ENCODE data around the gene ERMARD.

The ERMARD gene

DNA sequence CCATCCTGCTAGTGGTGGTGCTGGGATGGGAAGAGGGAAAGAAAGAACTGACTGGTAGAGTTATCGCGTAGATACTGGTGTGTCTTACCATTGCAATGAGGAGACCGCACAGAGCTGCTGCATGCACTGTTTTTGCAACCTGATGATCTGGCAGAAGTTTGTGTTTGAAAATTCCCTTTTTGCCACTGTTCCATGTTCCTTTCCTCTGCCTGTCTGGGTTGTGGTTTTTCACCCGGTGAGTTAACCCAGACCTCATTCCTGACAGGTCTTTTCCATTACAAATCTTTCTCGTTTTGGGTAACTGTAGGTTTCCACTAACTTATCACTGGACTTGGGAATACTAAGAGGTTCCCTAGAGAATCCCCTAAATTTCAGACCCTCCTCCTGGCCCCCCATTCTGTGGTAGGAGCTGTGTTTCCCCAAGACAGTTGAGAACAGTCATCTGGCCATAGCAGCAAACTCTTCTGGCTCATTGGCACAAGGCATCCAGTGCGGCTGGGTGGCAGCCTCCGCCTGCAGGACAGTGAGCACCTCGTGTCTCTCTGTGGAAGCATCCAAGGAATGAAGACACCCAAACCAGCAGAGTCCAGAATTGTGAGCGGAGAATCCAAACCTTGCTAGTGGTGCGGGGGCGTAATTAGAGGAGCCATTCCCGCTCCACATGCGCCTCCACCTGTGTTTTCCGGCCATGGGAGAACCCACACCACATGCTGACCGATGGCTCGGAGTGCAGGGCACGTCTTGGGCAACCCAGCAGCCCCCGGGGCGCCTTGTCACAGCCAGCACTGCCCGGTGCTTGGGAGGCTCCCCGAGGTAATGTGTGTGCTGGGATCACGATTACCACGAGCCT lies 32.8 kb downstream of the ERMARD start:
- DNase-seq = no peak

- no peak for DNase-seq
Measured at GRCh38 chr6:169784821-169785340, 33.5 kb downstream of the ERMARD start.

DNA sequence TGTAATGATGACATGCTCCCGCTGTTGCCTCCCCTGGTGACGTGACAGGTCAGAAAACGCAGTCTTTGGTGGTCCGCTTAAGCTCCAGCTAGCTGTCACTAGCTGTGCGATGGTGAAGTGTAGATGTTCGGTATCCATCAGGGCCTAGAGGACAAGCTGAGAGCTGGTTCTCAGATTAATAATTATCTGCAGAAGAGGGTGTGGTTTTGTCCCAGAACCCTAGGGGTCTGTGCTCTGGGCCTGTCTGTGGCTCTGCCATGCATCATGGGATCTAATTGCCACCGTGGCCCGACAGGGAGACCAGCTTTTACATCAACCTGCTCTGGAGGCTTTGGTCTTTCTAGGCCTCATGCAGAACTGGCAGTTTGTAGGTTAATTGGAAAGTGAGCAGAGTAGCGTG lies 34.1 kb downstream of the ERMARD start:
- DNase-seq = no peak

DNA sequence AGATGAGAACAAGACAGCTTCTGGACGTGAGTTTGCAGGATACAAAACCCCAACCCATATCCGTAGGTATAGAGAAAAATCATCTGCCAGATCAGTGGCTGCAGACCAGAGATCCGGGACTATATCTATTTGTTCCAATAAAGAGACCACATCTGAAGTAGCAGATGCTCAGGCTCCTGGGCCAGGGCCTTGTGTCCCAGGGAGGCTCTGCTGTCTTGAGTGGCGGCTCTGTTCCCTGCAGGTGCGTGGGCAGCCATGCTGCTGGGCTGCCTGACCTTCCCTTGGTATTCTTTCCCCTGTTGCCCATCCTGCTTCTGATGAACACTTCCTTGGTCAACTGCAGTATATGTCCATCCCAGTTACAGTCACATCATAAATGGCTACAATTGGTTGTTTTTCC lies 34.9 kb downstream of the ERMARD start:
- no peak for DNase-seq

GRCh38 chr6:169787797-169788196 lies 36.4 kb downstream of the ERMARD start:
- DNase-seq = no peak

GRCh38 chr6:169788809-169789145 lies 37.4 kb downstream of the ERMARD start:
- no peak for DNase-seq

GRCh38 chr6:169789146-169789943 lies 37.9 kb downstream of the ERMARD start:
- peak; percentile 16 for DNase-seq

DNA sequence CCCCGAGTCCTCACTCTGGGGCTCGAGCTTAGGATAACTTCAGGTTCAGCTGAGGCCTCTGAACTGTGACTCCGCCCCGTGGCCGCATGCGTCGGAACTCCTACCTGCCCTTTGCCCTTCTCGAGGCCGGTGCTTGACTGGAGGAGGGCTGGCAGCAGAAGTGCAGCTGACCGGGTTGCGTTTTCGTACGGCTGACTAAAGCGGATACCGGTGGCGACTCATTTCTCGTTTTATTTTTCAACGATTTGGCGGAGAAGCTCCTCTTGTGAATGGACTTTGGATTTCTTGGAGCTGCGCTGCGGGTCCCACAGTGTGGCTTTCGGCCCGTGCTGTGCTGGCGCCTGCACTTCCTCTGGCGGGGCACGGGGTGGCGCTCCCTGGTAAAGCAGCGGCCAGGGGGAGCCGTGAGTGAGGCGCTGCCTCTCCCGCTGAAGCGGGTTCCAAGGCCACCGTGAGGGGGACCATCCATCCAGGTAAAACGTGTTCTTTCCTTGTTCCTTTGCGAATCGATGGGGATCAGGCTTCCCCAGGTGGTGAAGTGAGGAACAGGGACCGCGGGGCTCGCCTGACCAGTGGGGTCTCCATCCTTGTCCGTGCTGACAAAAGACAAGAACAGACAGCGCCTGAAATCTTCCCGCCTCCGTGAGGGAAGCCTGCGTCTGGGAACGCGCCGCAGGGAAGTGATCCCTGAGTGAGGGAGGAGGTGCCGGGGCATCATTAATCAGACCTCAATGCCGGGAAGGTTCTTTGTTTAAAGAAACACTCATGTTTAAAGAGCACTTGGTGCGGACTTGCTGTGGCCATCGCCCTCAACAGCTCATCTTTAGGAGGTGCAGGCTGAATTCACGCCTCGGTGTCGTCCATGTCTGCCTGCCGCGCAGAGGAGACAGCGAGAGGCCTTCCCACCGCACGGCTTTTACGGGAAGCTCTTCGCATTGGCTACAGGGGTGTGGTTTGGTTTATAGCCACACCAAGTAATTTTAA lies 38.8 kb downstream of the ERMARD start:
- peak; percentile 68 for DNase-seq

DNA sequence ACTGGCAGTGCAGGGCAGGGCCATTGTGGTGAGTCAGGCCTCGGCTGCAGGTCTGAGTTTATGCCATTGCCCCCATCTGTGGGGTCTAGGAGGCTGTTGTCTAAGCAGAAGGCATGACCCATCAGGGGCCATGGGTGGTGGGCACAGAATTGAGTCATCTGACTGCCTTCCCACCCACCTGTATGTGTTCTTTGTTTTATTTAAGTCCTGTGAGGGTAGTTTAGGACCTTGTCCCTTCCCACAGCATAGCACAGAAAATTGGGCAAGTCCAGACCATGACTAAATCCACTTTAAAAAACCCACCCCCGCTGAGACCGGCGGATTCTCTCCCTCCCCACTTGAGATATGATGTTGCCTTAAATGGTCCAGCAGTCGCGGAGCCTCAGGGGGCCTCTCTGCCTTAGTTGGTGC lies 40.3 kb downstream of the ERMARD start:
- no peak for DNase-seq

DNA sequence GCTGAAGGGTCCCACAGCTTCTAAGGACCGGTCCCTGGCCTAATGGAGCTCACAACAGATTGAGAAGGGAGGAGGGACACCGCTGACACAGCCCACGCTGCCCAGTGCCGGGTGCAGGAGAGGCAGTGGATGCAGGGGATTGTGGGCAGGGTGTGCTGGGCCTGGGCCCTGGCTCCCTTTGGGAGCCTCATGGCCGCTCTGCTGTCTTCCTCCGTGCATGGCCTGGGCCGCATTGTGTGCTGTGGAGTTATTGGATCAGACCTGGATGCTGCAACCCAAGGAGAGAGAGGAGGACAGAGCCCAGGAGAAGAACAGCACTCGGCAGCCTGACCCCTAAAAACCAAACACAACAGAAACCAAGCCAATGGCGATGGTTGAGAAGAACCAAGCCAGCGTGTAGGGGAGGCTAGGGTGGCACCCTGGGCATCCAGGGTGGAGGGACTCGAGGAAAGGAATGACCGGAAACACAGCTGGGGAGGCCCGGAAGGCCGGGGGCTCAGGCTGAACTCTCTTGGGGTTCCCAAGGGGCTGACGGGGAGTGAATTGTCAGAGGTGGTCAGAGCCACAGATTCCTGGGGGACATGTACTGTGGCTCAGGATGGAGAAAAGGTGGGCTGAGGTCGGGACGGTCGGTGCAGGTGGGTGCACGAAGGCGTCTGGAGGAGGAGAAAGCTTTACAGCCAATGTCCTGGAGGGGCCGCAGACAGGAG lies 41.0 kb downstream of the ERMARD start:
- DNase-seq = no peak

GRCh38 chr6:169793408-169793807 lies 42.0 kb downstream of the ERMARD start:
- DNase-seq = no peak

- DNase-seq = no peak
Measured at GRCh38 chr6:169794317-169795055, 43.1 kb downstream of the ERMARD start.

- no peak for DNase-seq
Measured at GRCh38 chr6:169795196-169795595, 43.8 kb downstream of the ERMARD start.

GRCh38 chr6:169798764-169799473 lies 47.5 kb downstream of the ERMARD start:
- no peak for DNase-seq

DNA sequence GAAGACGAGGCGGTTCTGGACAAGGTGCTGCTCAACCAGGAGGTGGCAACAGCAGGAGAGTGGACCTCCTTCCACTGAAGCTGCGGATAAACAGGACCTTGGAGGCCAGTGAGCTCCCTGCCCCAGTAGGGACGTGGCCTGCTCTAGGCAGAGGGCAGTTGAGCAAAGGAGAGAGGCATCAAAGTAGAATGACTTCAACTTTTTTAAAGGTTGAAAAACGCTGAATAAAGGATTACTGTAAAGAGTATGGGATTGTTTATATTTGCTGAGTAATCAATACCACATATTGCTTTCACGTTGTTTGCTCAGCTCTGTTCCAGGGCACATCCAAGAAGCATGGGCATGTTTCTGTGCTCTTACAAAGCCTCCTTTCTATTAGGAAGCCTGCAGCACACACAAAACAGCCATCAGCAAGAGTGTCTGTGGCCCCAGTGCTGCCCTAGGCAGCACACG lies 48.1 kb downstream of the ERMARD start:
- DNase-seq = no peak

DNA sequence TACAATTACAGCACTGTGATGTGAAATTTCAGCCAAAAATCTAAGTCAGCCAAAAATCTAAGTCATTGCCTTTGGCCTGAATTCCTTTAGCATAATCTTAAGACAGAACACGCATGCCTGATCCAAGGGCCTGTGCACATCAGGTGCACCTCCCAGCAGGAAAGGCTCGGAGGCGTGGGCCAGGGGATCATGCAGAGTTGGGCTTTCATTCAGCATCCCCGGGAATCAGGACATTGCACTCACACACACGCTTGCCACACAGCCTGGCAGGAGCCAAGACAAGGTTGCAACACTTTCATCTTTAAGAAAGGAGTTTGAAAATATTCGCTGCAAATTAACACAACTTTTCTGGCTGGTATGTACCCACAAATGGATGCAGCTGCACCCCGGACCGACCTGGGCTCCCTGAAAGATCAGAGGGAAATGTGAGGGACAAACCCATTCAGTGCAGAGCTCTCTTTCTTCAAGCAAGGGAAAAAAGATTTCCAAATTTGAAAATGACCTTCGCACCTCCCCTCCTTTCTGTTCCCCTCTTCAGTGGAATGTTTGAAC lies 48.8 kb downstream of the ERMARD start:
- DNase-seq = no peak

DNA sequence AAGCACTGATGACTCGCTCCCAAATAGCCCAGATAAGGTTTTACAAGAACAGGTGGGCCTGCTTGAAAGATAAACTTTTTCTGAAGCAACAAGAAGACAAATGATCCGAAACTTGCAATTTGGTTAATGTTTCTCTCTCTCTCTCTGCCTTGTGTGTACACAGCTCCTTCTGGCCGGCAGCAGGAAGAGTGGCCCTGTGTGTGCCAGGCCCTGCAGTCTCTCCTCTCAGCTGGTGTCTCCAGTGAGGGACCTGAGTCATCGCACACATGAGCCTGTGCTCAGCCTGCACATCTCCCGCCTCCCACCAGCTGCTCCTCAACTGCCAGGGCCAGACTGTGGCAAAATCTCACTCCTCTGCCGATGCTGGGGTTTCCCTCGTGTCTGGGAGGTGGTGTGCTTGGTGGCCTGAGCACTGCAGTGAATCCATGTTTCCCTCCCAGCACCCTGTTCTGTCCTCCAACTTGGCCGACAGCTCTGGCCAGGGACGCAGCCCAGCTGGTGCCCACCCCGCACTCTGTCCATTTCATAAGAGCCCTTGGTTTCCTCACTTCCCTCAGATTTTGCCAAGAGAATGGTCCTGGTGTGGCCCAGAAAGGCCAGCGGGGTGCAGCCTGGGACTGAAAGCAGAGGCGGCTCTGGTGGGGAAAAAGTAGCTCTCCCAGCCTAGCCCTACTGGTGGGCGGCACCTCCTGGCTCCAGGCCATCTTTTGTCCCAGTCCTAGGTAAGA lies 49.4 kb downstream of the ERMARD start:
- peak; percentile 68 for DNase-seq

GRCh38 chr6:169801396-169802160 lies 50.2 kb downstream of the ERMARD start:
- DNase-seq = no peak

DNA sequence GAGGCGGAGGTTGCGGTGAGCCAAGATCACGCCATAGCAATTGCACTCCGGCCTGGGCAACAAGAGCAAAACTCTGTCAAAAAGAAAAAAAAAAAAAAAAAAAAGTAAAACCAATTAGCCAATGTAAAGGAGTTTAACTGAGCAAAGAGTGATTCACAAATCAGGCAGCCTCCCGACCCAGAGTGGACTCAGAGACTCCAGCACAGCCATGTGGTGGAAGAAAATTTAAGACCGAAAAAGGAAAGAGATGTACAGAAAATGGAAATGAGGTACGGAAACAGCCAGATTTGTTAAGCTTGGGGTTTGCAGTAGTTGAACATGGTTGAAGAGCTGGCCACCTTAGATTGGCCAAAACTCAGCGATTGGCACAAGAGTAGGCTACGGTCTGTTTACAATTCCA lies 51.4 kb downstream of the ERMARD start:
- DNase-seq = no peak
